ENCODE data around the gene FOXA2.

Gene FOXA2

DNA sequence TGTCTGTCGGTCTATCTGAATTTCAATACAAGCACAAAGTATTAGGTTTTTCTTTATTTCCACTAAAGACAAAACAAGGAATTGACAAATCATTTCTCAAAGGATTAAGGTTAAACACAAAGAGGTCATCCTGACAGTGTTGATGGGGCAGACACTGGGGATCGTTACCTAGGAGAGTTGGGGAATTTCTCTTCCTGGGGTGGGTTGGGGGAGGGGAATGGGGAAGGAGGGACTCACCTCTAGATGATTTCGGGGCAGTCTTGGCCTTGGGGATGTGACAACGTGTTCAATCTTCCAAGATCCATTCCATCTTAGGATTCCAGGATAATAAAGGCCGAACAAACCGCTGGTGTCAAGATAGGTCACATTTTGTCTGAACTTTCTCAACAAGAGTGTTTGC, 35.4 kb upstream of the FOXA2 start:
- H3K4me3 ChIP-seq (replicated peaks; ENCODE audit: low read depth, low read length), result no peak overlapping the region
- TF ChIP-seq CTCF (IDR thresholded peaks at IDR 0.05; ENCODE audit: low read length, missing control alignments), result no peak
- DNase-seq (ENCODE audit: low read depth), result no peak

DNA sequence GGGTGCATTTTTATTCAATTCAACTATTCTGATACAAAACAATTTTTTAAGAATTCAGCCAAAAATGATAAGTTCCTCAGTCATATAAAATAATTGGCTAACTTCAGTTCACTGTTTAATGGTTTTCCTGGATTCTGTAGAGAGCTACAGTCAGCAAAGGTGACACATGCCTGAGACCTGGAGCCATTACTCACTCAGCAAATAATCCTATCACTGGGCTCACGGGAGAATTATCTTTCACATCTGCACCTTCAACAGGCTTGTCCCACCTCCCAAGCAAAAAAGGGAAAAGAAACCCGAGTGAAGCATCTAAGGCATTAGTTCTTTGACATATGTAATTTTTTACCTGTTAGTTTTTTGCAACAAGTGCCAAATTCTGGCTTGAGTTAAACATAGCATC, 34.9 kb upstream of the FOXA2 start:
- H3K4me3 ChIP-seq (replicated peaks; ENCODE audit: low read depth, low read length), result no peak overlapping the region
- no peak for DNase-seq (ENCODE audit: low read depth)
- TF ChIP-seq CTCF (IDR thresholded peaks at IDR 0.05; ENCODE audit: low read length, missing control alignments), result no peak

GRCh38 chr20:22617160-22617559, 32.8 kb upstream of the FOXA2 start:
- no peak for TF ChIP-seq CTCF (IDR thresholded peaks at IDR 0.05; ENCODE audit: low read length, missing control alignments)
- no peak for DNase-seq (ENCODE audit: low read depth)
- H3K4me3 ChIP-seq (replicated peaks; ENCODE audit: low read depth, low read length), result no peak overlapping the region

DNA sequence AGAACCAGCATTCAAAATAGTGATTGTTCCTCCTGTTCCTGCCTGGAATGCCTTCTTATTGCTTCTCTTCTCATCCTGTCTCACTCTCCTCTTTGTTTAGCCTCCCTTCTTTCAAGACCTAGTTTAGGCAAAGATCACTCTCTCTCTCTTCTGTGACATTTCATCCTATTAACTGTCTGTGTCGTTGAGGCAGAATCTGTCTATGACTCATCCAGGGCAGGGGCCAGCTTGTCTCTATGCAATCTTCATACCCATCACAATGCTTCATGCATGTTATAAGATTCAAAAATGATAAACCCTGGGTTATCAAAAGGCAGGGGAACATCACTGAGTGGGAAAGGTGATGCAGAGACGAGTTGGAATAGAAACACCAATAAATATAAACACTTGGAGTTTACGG, 32.2 kb upstream of the FOXA2 start:
- H3K4me3 ChIP-seq (replicated peaks; ENCODE audit: low read depth, low read length), result no peak overlapping the region
- TF ChIP-seq CTCF (IDR thresholded peaks at IDR 0.05; ENCODE audit: low read length, missing control alignments), result no peak
- DNase-seq (ENCODE audit: low read depth), result no peak

DNA sequence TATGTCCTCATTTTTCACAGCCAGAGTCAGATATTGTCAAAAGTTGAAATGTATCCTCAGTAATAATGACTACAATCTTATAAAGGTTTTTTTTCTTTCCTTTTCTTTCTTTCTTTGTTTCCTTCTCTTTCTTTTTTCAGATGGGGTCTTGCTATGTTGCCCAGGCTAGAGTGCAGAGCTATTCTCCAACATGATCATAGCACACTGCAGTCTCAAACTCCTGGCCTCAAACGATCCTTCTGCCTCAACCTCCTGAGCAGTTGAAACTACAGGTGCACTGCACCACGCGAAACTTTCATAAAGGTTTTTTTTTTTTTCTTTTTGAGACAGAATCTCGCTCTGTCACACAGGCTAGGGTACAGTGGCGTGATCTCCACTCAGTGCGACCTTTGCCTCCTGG, 31.1 kb upstream of the FOXA2 start:
- no peak for DNase-seq (ENCODE audit: low read depth)
- no peak overlapping the region for H3K4me3 ChIP-seq (replicated peaks; ENCODE audit: low read depth, low read length)
- TF ChIP-seq CTCF (IDR thresholded peaks at IDR 0.05; ENCODE audit: low read length, missing control alignments), result no peak

- no peak overlapping the region for H3K4me3 ChIP-seq (replicated peaks; ENCODE audit: low read depth, low read length)
- DNase-seq (ENCODE audit: low read depth), result no peak
- TF ChIP-seq CTCF (IDR thresholded peaks at IDR 0.05; ENCODE audit: low read length, missing control alignments), result no peak
These were observed 27.3 kb upstream of the FOXA2 start for GRCh38 chr20:22611636-22612035.

DNA sequence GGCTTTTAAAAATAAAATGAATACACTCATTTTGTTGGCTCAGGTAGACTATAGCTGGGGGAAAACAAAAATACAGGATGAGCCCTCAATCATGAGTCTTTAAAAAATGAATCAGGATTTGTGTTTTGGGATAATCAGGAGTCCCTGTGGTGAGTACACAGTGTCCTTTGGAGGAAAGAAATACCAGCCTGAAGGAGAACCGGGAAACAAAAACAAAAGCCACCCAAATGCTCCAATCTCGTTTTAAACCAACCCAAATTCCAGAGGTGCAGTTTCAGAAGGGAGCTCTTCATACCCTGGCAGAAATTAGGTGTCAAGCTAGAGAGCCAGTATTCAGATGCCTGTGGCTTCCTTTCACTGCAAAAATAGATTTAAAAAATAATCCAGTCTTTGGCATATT, 23.3 kb upstream of the FOXA2 start:
- no peak for TF ChIP-seq CTCF (IDR thresholded peaks at IDR 0.05; ENCODE audit: low read length, missing control alignments)

More for the DNA sequence above, 23.3 kb upstream of the FOXA2 start:
- DNase-seq (ENCODE audit: low read depth), result no peak
- no peak overlapping the region for H3K4me3 ChIP-seq (replicated peaks; ENCODE audit: low read depth, low read length)
